ENCODE data around the gene TDP2.
"Not testable (repeated sequence)": the region's sequence is repeated elsewhere in the genome, so short reads cannot be mapped to it uniquely, and the experiment has no call there.

Gene TDP2

GRCh38 chr6:24673625-24674024 lies 6.9 kb upstream of the TDP2 start:
- TF ChIP-seq CTCF (IDR thresholded peaks at IDR 0.05; ENCODE audit: borderline replicate concordance, insufficient read depth, low read depth, low read length), result no peak
- no peak overlapping the region for H3K4me3 ChIP-seq (ENCODE audit: low read depth, low read length)

GRCh38 chr6:24672620-24673182 lies 6.0 kb upstream of the TDP2 start:
- no peak for TF ChIP-seq CTCF (IDR thresholded peaks at IDR 0.05; ENCODE audit: borderline replicate concordance, insufficient read depth, low read depth, low read length)
- no peak overlapping the region for H3K4me3 ChIP-seq (ENCODE audit: low read depth, low read length)

- H3K4me3 ChIP-seq (ENCODE audit: low read depth, low read length), result not testable (repeated sequence)
Measured at GRCh38 chr6:24671077-24671476, 4.4 kb upstream of the TDP2 start.

GRCh38 chr6:24670492-24670891 lies 3.8 kb upstream of the TDP2 start:
- not testable (repeated sequence) for H3K4me3 ChIP-seq (ENCODE audit: low read depth, low read length)

- H3K4me3 ChIP-seq (ENCODE audit: low read depth, low read length), result no peak overlapping the region
- no peak for TF ChIP-seq CTCF (IDR thresholded peaks at IDR 0.05; ENCODE audit: borderline replicate concordance, insufficient read depth, low read depth, low read length)
Measured at GRCh38 chr6:24668997-24669361, 2.3 kb upstream of the TDP2 start.

GRCh38 chr6:24668066-24668996 lies 1.6 kb upstream of the TDP2 start:
- not testable (repeated sequence) for H3K4me3 ChIP-seq (ENCODE audit: low read depth, low read length)

GRCh38 chr6:24667378-24667803 lies 692 bp upstream of the TDP2 start:
- TF ChIP-seq CTCF (IDR thresholded peaks at IDR 0.05; ENCODE audit: borderline replicate concordance, insufficient read depth, low read depth, low read length), result no peak
- H3K4me3 ChIP-seq (ENCODE audit: low read depth, low read length), result peak overlapping the region; percentile 84

GRCh38 chr6:24666097-24666640 lies 530 bp downstream of the TDP2 start:
- H3K4me3 ChIP-seq (ENCODE audit: low read depth, low read length), result peak overlapping the region; percentile 84
- no peak for TF ChIP-seq CTCF (IDR thresholded peaks at IDR 0.05; ENCODE audit: borderline replicate concordance, insufficient read depth, low read depth, low read length)
